ENCODE results near the gene KRTAP6-1. TPM values are rescaled to one million over a fixed set of nuclear protein-coding genes. Genes with fewer than 3 reads are reported as not detected.

KRTAP6-1 gene, protein sequence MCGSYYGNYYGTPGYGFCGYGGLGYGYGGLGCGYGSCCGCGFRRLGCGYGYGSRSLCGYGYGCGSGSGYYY
- not detected for total RNA-seq
- total RNA-seq = 0 reads per million in 2 donors

DNA sequence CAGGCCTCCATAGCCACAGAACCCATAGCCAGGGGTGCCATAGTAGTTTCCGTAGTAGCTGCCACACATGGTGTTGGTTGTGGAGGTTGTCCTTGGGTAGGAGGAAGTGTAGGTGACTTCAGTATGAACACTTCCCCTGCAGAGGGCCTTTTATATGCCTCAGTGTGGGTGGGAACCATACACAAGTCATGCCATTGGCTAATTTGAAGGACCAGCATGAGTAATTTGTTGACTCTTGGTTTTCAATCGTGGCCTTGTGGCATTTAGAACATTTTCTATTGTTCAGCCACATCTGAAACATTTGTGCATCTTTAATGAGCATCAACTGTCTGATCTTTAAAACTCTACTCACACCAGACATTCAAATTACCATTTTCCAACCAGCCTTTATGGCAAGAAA, at the start of gene KRTAP6-1:
TSS of gene KRTAP6-1 (minus strand) at position 95 of the 400 bp plus-strand sequence. CDS start at position 69, 26 bp downstream.
- H3K4me3 Mint-ChIP-seq = no peak within 1 kb of the TSS
- H3K27ac Mint-ChIP-seq = no peak within 1 kb of the TSS
- H3K27me3 Mint-ChIP-seq = no peaks in the 10 kb centered on the region
- ATAC-seq = no peak
- H3K9me3 ChIP-seq (ENCODE audit: control insufficient read depth, low read length, poor library complexity, severe bottlenecking) = no peaks in the 10 kb centered on the region
- H3K36me3 Mint-ChIP-seq (ENCODE audit: low read depth) = no peaks in the 10 kb centered on the region
- no peaks in the 10 kb centered on the region for H3K4me1 Mint-ChIP-seq
- DNase-seq = no peak

DNA sequence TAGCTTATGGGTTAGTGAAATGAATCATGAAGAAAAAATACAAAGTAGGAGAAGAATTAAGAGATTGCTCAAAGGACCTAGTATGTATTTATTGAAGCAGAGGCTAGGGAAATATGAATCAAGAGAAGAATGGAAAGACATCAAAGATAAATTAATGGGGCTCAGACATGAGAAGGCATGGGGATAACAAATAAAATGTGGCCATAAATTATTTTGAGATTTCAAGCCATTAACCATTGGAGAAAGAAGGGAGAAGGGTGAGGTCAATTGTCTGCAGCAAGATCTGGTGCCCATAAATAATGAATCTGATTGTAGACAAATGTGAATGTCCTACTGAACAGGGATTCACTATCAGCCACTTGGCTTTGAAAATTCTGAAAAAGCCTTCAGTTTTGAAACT, 39.2 kb upstream of the KRTAP6-1 start:
- no peak overlapping the region for H3K27ac Mint-ChIP-seq
- H3K4me3 Mint-ChIP-seq = no peak overlapping the region
- DNase-seq (no peak), ATAC-seq (no peak)
- no peaks in the 10 kb centered on the region for H3K27me3 Mint-ChIP-seq
- H3K4me1 Mint-ChIP-seq = no peaks in the 10 kb centered on the region
- H3K36me3 Mint-ChIP-seq (ENCODE audit: low read depth) = no peaks in the 10 kb centered on the region
- H3K9me3 ChIP-seq (ENCODE audit: control insufficient read depth, low read length, poor library complexity, severe bottlenecking) = no peaks in the 10 kb centered on the region

DNA sequence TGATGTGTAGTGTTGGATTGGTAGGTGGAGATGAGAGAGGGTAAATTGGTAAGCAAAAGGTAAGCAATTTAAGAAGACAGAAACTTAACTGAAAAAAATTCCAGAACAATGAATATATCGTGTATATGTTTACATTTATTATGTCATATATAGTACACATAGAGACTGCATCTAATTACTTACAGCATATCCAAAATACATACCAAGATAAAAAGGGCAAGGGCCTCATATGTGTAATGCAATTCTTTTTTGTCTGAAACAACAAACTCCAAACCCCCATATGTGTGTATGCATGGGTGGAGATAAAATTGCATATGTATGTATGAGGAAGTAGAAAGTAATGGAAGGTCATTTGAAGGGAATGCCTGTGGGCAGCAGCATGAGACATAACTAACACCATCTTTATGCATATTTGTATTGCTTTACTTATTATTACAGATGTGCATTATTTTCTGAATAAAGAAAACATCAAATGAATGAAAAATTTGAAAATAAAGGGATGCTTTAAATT, 33.2 kb upstream of the KRTAP6-1 start:
- ATAC-seq = no peak
- H3K9me3 ChIP-seq (ENCODE audit: control insufficient read depth, low read length, poor library complexity, severe bottlenecking) = no peaks in the 10 kb centered on the region

DNA sequence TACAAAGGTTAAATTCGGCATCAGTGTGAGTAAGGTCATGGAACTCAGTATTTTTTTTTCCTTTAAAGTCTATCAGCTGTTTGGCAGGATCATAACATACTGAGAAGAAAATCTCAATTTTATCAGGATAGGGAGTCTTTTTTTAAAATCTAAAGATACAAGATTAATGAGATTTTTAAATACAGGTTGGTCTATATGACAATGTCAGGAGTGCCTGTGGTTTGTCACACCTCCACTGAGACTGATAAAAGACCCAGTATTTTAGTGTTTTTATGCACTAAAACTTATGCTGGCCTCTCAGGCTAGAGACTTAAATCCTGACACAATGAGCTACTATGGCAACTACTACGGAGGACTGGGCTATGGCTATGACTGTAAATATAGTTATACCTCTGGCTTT, 28.8 kb upstream of the KRTAP6-1 start, which contains the start of gene KRTAP20-3:
TSS of gene KRTAP20-3 (plus strand) at position 301 of the 400 bp plus-strand sequence.
- H3K9me3 ChIP-seq (ENCODE audit: control insufficient read depth, low read length, poor library complexity, severe bottlenecking) = no peaks in the 10 kb centered on the region
- no peak for DNase-seq
- Mint-ChIP-seq H3K4me3 (no peak within 1 kb of the TSS), H3K4me1 (no peaks in the 10 kb centered on the region), H3K27me3 (no peaks in the 10 kb centered on the region), H3K36me3 (ENCODE audit: low read depth) (no peaks in the 10 kb centered on the region), H3K27ac (no peak within 1 kb of the TSS)
- ATAC-seq = no peak

More for the DNA sequence above, 33.2 kb upstream of the KRTAP6-1 start:
- DNase-seq = no peak
- Mint-ChIP-seq H3K27me3 (no peaks in the 10 kb centered on the region), H3K36me3 (ENCODE audit: low read depth) (no peaks in the 10 kb centered on the region), H3K27ac (no peak overlapping the region), H3K4me3 (no peak overlapping the region), H3K4me1 (no peaks in the 10 kb centered on the region)

DNA sequence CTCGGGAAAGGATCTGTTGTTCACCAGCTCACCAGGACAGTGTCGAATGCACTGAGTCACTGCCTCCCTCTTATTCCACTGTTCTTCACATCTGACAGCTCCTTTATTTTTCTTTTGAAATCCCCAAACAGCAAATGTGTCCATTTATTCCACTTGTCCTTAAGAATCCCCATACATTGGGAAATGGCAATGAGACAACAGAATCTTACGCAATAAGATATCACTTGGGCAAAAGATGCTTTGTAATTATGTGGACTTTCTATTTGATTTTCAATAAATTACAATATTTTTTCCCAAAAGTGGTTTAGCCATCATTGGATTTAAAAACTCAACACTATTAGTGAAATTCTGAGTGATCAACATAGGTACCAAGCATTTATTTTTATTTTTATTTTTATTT, 25.0 kb upstream of the KRTAP6-1 start:
- H3K36me3 Mint-ChIP-seq (ENCODE audit: low read depth) = no peaks in the 10 kb centered on the region
- no peaks in the 10 kb centered on the region for H3K4me1 Mint-ChIP-seq
- H3K27ac Mint-ChIP-seq = no peak overlapping the region
- no peak for DNase-seq
- H3K9me3 ChIP-seq (ENCODE audit: control insufficient read depth, low read length, poor library complexity, severe bottlenecking) = no peaks in the 10 kb centered on the region
- no peak for ATAC-seq
- H3K27me3 Mint-ChIP-seq = no peaks in the 10 kb centered on the region
- no peak overlapping the region for H3K4me3 Mint-ChIP-seq

DNA sequence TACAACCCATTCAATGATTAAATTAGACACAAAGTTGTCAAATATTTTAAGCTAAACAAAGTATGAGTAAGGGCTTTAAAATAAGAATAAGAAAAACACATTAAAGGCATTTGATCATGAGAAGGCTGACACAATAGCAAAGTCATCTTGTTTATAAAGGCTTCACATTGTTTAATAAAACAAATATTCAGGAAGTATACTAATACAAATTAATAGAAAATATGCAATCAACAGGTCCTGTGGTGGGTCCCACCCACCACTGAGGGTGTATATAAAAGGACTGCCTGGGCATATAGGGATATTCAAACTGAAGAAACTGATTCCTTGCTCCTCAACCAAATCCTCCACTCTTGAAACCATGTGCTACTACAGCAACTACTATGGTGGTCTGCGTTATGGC, 21.2 kb upstream of the KRTAP6-1 start, which contains the start of gene KRTAP20-2:
TSS of gene KRTAP20-2 (plus strand) at position 301 of the 400 bp plus-strand sequence. CDS start at position 359, 58 bp downstream.
- no peaks in the 10 kb centered on the region for H3K27me3 Mint-ChIP-seq
- no peaks in the 10 kb centered on the region for H3K4me1 Mint-ChIP-seq
- ATAC-seq = no peak

DNA sequence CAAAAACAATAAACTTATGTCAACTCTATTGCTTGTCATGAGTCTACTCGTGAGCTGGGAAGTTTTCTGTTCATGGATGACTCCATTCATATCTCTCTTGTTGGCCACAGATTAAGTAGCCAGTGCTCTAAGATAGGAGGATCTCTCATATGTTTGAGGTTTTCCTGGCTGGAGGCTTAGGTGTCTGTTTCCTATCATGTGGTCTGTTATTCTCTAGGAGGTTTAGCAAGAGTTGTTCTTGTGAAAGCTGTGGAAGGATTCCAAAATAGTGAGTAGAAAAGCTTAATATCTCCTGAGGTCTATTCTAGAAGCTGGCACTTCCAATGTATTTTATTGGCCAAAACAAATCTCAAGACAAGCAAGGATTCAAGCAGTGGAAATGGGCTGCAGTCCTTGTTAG, 15.5 kb upstream of the KRTAP6-1 start:
- no peaks in the 10 kb centered on the region for H3K4me1 Mint-ChIP-seq
- no peaks in the 10 kb centered on the region for H3K36me3 Mint-ChIP-seq (ENCODE audit: low read depth)
- no peak for DNase-seq
- H3K9me3 ChIP-seq (ENCODE audit: control insufficient read depth, low read length, poor library complexity, severe bottlenecking) = no peaks in the 10 kb centered on the region
- no peak overlapping the region for H3K4me3 Mint-ChIP-seq
- ATAC-seq = no peak
- no peaks in the 10 kb centered on the region for H3K27me3 Mint-ChIP-seq
- no peak overlapping the region for H3K27ac Mint-ChIP-seq

More for the DNA sequence above, 21.2 kb upstream of the KRTAP6-1 start, which contains the start of gene KRTAP20-2:
- H3K36me3 Mint-ChIP-seq (ENCODE audit: low read depth) = no peaks in the 10 kb centered on the region
- H3K9me3 ChIP-seq (ENCODE audit: control insufficient read depth, low read length, poor library complexity, severe bottlenecking) = no peaks in the 10 kb centered on the region
- DNase-seq = no peak
- H3K27ac Mint-ChIP-seq = no peak within 1 kb of the TSS
- H3K4me3 Mint-ChIP-seq = no peak within 1 kb of the TSS

DNA sequence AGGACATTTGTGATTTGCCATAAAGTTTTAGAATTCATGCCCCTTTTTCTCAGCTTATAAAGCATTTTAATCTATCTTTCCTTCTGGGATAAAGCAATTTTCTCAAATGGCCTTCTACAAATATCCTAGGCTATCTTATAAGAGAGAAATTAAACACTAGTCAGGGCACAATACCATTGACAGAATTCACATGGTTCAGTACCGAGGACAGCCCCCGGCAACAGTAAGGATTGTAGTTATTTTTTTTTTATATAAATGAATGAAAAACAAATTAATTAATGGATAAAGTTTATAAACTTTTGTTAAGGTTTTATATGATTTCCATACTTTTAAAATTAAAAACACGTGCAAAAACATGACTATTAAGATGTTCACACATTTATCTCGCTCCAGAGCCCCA, 14.4 kb upstream of the KRTAP6-1 start:
- H3K9me3 ChIP-seq (ENCODE audit: control insufficient read depth, low read length, poor library complexity, severe bottlenecking) = no peaks in the 10 kb centered on the region
- H3K27me3 Mint-ChIP-seq = no peaks in the 10 kb centered on the region
- DNase-seq (no peak), ATAC-seq (no peak)
- no peak overlapping the region for H3K27ac Mint-ChIP-seq
- H3K36me3 Mint-ChIP-seq (ENCODE audit: low read depth) = no peaks in the 10 kb centered on the region
- no peak overlapping the region for H3K4me3 Mint-ChIP-seq
- H3K4me1 Mint-ChIP-seq = no peaks in the 10 kb centered on the region

DNA sequence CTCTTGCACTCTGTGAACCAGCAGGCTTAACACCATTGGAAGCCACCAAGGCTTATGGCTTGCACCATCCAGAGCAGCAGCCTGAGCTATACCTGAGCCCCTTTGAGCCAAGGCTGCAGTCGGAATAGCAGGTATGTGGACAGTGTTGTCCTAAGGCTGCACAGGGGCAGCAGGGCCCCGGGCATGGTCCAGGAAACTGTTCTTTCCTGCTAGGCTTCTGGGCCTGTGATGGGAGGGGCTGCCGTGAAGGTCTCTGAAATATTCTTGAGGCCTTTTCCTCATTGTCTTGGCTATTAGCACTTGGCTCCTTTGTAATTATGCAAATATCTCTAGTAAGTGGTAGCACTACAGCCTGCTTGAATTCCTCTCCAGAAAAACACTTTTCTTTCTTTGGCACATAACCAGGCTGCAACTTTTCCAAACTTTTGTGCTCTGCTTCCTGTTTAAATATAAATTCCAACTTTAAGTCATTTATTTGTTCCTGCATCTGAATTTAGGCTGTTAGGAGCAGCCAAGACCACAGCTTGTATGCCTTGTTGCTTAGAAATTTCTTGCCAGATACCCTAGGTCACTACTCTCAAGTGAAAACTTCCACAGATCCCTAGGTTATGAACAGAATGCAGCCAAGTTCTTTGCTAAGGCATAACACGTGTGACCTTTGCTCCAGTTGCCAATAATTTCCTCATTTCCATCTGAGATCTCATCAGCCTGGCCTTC, 11.9 kb upstream of the KRTAP6-1 start:
- ATAC-seq (no peak), DNase-seq (no peak)
- no peaks in the 10 kb centered on the region for H3K9me3 ChIP-seq (ENCODE audit: control insufficient read depth, low read length, poor library complexity, severe bottlenecking)
- Mint-ChIP-seq H3K4me1 (no peaks in the 10 kb centered on the region), H3K36me3 (ENCODE audit: low read depth) (no peaks in the 10 kb centered on the region), H3K4me3 (no peak overlapping the region), H3K27me3 (no peaks in the 10 kb centered on the region), H3K27ac (no peak overlapping the region)

DNA sequence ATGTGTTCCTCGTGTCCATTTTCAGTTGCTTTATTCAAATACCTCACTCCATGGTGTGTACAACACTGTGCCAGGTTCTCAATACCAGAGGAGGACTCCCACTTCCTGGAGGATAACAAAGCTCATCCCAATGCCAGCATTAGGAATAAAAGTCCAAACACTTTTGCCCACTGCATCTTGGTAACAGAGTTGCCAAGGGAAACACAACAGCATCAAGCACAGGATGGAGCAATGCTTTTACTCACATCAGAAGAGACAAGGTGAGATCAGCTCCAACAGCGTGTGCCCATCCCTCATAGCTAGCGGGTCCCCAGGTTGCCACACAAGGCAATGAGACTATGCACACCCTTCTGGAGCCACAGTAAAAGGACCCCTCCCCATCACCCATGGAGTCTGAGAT, 9.6 kb upstream of the KRTAP6-1 start:
- Mint-ChIP-seq H3K36me3 (ENCODE audit: low read depth) (no peaks in the 10 kb centered on the region), H3K4me3 (no peak overlapping the region), H3K27me3 (no peaks in the 10 kb centered on the region), H3K27ac (no peak overlapping the region), H3K4me1 (no peaks in the 10 kb centered on the region)
- ATAC-seq = no peak
- DNase-seq = no peak
- H3K9me3 ChIP-seq (ENCODE audit: control insufficient read depth, low read length, poor library complexity, severe bottlenecking) = no peaks in the 10 kb centered on the region

DNA sequence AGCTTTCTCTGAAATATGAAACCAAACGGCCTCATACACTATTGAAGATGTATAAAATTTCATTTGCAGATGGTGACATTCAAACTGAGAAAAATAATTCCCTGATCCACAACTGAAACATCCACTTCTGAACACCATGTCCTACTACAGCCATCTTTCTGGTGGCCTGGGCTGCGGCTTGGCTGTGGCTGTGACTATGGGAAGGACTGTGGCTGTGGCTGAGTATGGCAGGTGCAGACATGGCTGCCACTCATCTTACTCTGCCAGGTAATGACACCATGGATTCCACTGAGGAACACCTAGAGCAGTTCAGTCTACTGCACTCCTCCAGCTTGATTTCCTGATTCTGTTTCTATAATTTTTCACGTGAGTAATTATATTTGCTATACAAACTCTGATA, 6.8 kb upstream of the KRTAP6-1 start, which contains the start of gene KRTAP20-4:
TSS of gene KRTAP20-4 (plus strand) at position 106 of the 400 bp plus-strand sequence.
- Mint-ChIP-seq H3K4me3 (no peak within 1 kb of the TSS), H3K36me3 (ENCODE audit: low read depth) (no peaks in the 10 kb centered on the region), H3K27me3 (no peaks in the 10 kb centered on the region), H3K27ac (no peak within 1 kb of the TSS), H3K4me1 (no peaks in the 10 kb centered on the region)
- no peaks in the 10 kb centered on the region for H3K9me3 ChIP-seq (ENCODE audit: control insufficient read depth, low read length, poor library complexity, severe bottlenecking)
- ATAC-seq (no peak), DNase-seq (no peak)

DNA sequence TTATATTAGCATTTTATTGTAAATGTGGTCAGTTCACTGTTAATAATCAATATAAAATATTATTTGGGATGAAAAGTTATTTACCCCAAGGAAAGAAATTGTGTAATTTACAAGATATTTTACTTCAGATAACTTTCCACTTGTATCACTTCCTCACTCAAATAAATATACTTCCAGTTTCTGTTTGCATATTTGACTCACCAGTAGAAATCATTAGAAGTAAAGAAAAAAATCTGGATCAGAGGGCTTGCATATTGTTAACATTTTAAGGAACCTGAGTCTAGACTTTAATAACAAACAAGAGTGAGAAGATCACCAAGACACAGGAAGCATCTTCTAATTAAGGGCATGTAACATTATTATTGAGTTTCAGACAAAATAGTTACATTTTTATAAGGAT, 6.3 kb upstream of the KRTAP6-1 start:
- H3K9me3 ChIP-seq (ENCODE audit: control insufficient read depth, low read length, poor library complexity, severe bottlenecking) = no peaks in the 10 kb centered on the region

DNA sequence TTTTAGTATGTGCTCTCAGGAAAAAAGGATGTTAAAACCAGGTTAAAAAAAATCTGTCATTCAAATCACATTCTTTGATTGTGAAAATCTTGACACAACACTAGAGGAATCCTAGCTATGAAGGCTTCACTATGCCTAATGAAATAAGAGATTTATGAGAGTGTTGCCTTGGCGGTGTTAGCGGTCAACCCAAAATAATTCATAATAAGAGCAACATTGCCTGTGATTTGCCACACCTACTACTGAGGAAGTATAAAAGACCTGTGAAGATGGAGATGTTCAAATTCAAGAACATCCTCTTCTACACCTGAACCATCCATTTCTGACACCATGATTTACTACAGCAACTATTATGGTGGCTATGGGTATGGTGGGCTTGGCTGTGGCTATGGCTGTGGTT, 2.4 kb upstream of the KRTAP6-1 start, which contains the start of gene KRTAP20-1:
TSS of gene KRTAP20-1 (plus strand) at position 301 of the 400 bp plus-strand sequence. CDS start at position 331, 30 bp downstream.
- H3K36me3 Mint-ChIP-seq (ENCODE audit: low read depth) = no peaks in the 10 kb centered on the region
- no peak within 1 kb of the TSS for H3K4me3 Mint-ChIP-seq
- DNase-seq (no peak), ATAC-seq (no peak)
- H3K9me3 ChIP-seq (ENCODE audit: control insufficient read depth, low read length, poor library complexity, severe bottlenecking) = no peaks in the 10 kb centered on the region
- no peak within 1 kb of the TSS for H3K27ac Mint-ChIP-seq
- no peaks in the 10 kb centered on the region for H3K27me3 Mint-ChIP-seq
- H3K4me1 Mint-ChIP-seq = no peaks in the 10 kb centered on the region

More for the DNA sequence above, 6.3 kb upstream of the KRTAP6-1 start:
- Mint-ChIP-seq H3K27ac (no peak overlapping the region), H3K4me3 (no peak overlapping the region), H3K27me3 (no peaks in the 10 kb centered on the region), H3K36me3 (ENCODE audit: low read depth) (no peaks in the 10 kb centered on the region), H3K4me1 (no peaks in the 10 kb centered on the region)
- ATAC-seq (no peak), DNase-seq (no peak)
